NCI-H146 (cell line): ENCODE results near the gene VASN.

Source experiments
- DNase-seq: peaks from one replicate; lab custom pipeline; 2025; lab: John Stamatoyannopoulos, UW

Gene VASN

DNA sequence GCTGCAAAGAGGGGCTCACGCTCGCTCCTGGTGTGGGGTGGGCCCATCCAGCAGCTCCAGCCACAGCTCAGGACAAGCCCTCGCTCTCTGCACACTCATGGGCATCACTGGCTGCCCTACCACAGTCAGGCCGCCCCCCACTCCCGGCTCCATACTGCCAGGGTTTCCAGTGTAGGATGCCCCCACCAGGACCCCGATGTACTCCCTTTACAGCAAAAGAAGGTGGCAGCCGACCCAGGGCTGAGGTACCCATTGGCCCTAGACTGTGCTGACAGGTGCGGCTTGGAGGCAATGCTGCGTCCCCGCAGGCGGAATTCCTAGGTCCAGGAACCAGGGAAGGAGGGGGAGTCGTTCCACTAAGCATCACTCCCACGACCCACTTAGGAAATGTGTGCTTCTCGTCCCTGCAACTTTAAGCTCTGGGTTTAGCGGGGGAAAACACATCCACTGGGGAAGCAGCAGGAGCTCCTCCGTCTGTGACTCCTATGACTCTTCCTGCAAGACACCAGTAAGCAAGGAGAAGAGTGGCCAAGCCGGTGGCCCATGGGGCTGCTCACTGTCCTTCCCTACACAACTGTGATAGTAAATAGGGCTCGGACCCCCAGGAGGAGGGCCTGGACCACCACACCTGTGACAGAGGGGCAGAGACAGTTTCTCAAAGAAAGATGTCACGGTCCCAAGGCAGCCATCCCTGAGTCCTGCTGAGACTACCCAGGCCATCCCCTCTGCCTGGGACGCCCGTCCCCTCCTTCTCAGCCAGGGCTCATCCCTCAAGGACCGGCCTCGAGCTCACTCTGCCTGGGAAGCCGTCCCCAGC lies 31.7 kb downstream of the VASN start:
- DNase-seq: no peak

DNA sequence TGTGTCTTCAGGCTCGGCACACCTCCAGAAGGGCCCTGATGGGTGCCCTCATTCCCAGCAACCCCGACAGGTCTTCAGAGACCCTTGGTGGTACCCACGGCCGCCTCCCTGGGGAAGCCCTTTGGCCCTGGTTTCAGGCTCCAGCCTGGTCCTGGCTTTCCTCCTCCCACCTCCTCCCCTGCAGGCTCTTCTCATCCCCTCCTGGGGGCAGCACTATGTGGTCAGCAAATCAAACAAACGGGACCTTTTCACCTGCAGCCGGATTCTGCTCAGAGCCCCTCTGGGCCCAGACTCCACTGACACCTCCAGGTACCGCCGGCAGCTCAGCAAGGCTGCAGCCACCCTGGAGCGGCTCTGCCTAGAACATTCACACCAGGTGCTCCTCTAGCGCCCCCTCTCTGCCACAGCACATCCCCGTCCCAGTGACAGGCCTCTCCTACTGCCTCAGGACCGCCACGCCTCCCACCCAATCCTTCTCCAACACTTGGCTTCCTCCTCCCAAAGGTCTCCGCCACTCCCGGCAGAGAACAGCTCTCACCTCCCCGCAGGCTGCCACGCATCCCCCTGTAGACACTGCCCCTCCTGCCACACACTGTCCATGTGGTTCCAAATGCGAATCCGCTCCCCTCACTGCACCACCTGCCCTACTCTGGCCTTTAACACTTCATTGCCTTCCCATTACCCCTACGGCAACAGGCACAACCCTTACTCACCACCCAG lies 32.8 kb downstream of the VASN start:
- no peak for DNase-seq

DNA sequence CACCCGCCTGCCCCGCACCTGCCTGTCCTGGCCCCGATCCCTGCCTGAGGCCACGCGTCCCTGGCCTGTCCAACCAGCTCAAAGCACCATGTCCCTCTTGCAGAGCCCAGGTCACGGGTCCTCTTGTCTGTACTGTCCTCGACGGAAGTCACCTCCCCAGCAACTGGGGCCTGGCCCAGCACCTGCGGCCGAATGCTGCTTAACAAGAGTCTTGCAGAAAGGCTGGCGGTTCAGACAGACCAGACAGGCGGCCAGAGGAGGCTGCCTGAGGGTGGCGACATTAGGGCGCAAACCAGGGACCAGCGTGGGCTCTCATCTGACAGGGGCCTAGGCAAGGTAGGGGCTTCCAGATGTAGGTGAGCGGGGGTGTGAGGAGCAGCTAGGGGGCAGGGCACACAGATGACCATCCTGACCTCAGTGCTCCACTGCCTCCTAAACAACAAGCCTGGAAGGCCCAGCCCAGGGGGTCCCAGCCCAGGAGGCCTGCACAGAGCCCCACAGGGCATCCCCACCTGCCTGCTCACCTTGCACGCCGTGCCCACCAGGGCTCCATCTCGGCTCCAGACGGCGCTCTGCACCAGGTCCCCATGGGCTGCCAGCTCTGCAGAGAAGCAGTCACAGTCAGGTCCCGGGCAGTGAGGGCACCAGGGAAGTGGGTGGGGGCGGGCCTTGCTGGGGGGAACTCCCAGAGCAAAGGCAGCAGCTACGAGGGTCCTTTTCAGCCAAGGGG lies 33.5 kb downstream of the VASN start:
- DNase-seq: no peak

DNA sequence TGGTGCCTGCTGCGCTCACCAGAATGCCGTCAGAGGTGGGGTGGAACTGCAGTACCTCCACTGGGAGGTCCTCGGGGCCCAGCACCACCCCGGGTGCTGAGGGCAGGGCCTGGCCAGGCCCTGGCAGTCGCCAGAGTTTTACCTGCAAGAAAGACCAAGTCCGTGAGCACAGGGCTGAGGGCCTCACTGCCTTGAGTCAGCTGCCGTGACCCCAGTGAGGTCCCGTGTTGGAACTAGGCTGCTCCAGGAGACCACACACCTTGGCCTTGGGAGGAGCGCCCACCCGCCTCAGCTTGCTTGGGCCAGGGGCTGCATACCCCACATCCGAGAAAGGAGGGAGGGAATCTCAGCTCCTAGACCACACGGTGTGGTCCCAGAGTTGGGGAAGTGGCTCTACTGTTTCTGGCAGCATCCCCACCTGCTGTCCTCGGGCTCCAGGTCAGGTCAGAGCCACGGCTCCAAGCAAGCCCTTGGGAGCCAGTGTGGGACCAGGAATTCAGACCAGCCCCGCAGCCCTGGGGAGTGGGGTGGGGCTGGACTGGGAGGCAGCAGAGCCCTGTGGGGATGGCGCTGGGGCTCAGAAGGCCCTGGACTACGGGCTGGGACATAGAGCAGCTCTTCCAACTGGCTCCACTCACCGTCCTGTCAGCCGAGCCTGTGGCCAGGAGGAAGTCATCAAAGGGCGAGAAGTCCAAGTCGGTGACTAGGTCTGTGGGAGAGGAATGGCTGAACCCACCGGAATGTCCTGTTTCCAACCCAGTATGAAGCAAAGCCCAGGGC lies 36.1 kb downstream of the VASN start:
- no peak for DNase-seq

DNA sequence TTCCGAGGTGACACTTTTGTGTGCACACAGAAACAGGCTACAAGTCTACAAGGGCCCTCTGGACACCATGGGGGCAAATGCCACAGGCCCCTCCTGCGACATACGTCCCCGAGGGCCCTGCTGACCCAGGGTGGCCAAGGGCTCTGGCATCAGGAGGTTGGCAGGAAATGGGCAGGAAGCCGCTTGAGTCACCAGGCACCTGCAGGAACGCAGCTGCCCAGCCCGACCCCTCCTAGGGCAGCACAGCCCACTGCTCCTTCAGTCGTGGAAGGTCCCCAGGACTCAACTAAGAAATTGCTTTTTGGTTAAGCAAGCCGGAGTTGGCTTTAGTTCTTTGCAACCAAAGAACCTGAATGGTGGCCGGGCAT lies 36.7 kb downstream of the VASN start:
- DNase-seq: no peak

DNA sequence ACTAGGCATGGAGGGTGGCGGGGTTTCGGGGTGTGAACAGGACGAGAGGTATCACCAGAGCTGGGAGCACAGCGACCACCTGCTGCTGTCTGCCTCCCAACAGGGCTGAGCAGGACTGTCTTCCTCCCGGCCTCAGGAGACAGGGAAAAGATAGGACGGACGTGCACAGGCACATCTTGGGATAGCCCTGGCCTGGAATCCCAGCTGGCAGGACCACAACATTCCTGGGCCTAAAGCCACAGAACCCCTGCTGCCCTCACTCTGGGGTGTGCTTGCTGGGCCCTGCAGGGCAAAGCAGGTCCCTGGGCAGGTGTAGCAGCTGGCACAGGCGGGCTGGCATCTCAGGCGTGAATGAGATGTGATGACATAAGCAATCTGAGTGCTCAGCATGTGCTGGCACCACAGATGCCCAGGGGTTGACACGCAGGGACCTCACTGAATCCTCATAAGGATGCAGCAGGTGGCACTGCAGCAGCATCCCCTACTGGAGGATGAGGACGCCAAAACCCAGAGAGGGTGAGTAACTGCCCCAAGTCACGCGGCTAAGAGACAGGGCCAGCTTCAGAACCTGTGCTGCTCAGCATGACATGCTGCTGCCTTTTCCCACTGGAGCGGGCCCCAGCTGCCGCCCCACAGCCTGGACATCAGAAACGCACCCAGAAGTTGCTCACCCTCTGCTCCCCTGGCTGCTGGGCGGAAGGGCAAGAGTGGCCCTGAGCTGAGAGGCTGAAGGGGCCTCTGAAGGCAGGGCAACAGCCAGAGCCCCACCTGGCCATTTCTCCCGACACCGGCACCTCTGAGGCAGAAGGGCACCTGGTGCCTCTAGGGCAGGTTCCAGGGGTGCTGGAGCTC lies 37.7 kb downstream of the VASN start:
- DNase-seq: no peak

DNA sequence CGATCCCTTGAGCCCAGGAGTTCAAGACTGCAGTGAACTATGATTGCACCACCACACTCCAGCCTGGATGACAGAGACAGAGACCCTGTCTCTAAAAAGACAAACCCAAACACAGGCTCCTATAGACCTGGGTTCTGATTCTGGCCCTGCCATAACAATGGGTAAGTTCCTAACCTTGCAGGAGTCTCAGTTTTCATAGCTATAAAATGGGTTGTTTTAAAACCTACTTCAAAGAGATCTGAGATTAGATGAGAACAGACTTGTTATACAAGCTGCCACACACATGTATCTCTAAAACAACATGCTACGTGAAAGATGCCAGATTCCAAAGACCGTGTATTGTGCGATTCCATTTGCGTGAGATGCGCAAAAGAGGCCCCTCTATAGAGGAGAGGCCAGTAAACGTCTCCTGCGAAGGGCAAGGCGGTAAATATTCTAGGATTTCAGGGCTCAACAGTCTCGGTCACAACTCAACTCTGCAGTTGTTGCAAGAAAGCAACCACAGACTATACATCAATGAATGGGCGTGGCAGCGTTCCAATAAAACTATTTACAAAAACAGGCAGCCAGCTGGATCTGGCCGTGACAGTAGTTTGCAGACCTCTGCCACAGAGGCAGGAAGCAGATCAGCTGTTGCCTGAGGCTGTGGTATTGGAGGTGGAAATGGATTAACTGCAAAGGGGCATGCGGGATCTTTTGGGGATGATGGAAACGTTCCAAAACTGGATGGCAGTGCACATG lies 38.9 kb downstream of the VASN start:
- no peak for DNase-seq

DNA sequence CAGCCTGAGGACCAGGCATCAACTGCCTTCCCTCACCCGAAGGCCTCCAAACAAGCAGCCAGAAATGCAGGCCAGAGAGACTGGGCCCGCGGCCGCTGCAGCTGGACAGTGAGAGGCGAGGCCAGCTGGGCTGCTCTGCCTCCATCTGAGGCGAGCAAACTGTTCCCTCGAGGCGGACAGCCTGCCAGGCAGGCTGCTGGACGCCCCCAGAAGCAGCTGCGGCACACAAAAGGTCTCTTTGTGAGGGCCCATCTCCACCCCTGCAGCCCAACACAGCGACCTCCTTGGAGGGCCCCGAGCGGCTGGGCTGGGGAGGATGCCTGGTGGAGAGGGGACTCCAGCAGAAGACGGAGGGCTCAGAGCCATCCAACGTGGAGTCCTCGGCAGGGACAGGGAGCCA lies 40.0 kb downstream of the VASN start:
- no peak for DNase-seq

DNA sequence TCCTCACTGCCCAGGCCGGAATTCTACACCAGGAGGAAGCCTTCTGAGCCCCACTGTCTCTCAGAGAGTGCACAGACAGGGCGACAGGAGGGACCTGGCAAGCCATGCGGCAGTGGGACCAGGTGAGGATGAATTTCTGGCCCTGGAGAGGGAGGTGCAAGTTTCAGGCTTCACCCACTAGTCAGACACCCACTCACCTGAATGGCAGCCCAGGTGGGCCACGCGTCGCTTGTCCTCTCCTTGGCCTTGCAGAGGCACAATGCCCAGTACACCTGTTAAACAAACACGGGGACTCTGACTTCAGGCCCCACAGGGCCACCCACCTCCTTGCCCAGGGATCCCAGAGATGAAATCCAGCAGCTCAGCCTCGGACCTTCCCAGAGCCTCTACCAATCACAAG lies 40.5 kb downstream of the VASN start:
- no peak for DNase-seq

DNA sequence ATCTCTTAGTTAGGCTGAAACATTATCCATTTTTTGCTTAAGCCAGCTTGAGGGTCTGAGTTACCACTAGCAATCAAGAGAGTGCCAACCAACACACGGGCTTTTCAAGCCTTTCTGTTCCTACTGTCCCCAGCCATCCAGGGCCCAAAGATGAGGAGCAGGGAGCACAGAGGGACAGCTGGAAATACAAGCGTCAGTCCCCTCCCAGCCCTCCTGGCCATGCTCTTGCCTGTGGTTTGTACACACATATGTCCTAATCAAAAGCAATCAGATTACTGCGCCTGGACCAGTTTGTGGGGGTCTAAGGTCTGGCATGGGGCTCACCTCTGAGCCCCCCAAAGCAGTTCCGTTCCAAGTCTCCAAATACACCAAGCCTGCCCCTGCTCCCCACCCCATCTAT lies 41.2 kb downstream of the VASN start:
- no peak for DNase-seq

DNA sequence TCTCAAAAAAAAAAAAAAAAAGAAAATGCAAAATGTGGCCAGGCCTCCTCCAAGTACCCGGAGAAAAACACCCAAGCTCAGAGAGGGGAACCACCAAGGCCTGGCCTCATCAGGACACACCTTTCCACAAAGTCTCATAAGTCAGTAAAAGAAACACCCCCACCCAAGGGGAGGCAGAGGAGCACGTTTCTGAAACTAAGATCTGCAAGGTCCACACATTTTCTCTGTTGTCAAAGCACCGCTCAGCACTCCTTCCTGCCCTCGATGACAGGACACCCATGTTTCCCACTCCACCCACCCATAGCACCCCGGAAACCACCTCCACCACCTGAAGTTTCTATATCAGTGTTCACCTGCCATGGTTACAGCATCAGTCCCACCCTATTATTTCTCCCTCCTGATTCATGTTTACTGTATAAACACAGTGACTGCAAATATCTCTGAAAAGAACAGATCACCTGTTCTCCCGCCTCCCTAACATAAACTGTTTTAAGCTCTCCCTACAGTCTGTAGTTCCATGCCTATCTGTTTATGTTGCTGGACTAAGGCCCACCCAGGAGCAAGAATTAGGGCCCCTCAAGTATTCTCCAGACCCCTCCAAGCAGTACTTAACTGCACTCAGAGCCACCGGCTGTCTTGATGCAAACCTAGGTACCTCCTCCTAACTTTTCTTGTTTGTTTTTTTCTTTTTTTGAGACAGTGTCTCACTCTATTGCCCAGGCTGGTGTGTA lies 42.7 kb downstream of the VASN start:
- peak; percentile 56 for DNase-seq

DNA sequence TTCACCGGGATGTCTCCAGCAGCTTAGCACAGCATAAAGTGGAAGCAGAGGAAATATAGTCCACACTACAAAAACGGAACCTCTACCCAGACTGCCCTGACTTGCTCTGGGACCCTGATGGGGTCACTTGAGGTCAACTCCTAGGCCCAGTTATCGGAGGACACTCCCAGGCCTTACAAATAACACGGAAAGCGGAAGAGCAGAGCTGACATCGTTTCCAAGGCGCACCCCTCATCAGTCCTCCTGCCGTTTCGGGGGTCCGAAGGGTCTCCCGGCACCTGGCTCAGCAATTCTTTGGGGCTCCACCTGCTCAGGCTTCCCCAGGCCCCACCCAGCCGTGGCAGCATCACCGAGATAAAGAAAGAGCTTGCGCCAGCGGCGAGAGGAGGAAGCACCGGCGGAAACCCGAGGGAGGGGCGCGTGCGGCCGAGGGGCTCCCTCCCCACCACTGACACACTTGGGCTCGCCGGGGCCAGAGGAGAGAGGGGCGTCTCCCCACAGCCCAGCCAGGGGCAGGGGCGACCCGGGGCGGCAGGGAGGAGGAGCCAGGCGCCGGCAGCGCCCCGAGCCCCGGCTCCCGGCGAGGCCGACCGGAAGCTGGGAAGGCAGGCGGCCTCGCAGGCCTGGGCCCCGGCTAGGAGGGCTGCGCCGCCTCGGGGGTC lies 44.0 kb downstream of the VASN start:
- DNase-seq: peak; percentile 56

DNA sequence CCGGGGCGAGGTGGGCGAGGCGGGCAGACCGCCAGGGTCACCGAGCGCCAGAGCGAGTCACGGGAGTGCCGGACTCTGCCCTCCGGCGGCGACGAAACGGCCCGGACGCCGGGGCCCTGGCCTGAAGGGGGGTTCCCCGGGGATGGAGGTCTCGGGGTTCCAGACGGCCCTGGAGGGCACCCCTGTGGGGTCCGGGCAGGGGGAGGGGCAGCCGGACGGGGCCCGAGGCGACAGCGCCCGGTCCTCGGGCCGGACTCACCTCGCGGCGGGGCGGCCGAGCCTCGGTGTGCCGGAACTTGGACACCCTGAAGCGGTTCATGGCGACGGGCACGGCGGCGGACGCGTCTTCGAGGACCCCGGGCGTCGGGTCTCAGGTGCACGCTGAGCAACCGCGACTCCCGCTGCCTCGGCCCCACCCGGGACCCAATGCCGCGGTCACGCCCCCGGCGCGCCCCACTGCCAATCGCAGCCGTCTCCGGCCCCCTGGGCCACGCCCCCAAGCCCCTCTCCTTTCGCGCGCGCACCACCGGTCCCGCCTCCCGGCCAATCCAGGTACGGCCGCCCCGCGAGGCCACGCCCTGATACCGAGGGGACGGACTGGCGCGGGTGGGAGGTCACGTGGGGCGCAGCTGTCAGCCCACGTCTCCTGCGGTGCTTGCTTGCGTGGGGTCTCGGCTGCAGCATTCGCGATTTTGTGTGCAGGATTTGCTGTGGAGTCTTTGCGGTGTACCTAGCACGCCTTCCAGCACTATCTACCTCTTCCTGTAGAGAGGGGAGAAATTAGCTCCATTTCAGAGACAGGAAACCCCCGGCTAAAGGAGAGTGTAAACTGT lies 44.8 kb downstream of the VASN start, which contains the start of gene CORO7:
CORO7 (minus strand) TSS at position 397 of the 833 bp plus-strand sequence; CDS start at position 319, 78 bp downstream.
- DNase-seq: peak; percentile 96

DNA sequence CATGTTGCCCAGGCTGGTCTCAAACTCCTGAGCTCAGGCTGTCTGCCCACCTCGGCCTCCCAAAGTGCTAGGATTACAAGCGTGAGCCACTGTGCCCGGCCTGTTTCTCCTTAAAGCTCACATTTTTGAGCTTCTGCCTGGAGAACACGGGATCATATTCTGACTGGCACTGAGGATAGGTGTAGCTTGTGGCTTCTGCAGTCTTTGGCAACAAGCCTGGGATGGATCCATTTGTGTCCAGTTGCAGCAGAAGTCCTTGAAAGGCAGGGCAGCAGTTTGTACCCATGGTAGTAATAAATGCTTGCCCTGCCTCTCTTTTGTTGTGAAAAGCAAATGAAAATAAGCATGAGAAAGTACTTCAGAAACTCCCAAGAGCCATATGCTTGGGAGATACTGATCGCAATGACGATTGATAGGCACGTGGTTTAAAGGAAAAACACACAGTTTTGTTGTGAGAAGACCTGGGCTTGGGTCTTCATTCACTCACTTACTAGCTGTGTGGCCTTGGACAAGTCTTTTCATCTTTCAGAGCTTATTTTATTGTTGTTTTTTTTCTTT lies 47.8 kb downstream of the VASN start:
- DNase-seq: no peak

DNA sequence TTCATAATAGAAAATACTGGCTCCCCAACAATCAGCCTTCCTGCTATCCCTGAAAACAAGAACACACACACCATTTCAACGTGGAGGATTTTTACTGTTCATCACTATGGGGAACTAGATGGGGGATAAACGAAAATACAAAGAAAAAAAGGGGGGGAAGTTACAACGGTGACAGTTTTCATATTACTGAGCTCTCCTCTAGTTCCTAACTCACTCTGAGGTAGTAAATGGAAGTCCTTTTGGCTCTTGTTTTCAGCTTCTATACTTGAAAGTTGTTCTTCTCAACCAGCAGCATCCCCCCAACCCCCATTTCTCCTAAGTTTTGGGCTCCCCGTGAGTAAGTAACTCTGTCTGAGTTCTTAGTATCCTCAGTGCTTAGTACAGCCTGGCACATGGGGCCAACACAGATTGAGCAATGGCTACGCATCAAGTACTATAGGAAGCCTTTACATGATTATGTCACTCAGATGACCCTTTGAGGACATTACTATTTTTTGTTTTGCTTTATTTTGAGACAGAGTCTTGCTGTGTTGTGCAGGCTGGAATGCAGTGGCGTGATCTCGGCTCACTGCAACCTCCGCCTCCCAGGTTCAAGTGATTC lies 49.0 kb downstream of the VASN start:
- no peak for DNase-seq

DNA sequence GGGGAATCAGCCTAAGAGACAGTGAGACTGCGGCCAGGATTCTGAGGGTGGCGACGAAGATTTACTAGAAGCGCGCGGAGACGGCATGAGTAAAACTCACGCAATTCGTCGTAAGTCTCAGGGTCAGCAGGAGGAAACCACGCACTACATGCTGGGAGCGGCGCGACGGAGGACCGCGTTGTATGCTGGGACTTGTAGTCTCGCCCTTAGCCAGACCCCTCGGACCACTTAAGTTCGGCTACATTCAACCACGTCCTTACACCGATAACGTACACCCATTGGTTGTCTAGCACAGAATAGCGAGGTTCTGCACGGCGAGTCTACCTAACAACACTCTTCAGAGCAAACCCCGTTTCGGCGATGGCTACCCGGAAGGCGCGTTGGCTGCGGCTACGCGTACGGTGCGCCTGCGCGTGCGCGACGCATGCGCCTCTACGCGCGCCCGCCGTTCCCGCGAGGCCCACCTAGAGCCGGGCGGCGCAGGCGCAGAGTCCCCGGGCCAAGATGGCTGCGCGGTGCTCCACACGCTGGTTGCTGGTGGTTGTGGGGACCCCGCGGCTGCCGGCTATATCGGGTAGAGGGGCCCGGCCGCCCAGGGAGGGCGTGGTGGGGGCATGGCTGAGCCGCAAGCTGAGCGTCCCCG lies 53.9 kb downstream of the VASN start, which contains the start of gene DNAJA3:
DNAJA3 (plus strand) TSS at position 491 of the 643 bp plus-strand sequence; CDS start at position 505, 14 bp downstream.
- peak; percentile 94 for DNase-seq
